Melanocyte of skin (primary cell): ENCODE results near the gene AJM1. TPM values are rescaled to one million over a fixed set of nuclear protein-coding genes. Genes with fewer than 3 reads are reported as not detected.

Experiments
- small RNA-seq, 2 donors: library from RNA; depleted of rRNA; stranded (forward); fragments of <200 nt; gene quantifications; one replicate each; pipeline ENCODE3, GENCODE V24; 2012
- total RNA-seq, 2 donors: library from RNA; depleted of rRNA; stranded (reverse); fragments of >200 nt; gene quantifications; 2 replicates each; pipeline ENCODE4 v1.2.3, GENCODE V29; 2012

Gene AJM1
- under 1 TPM; 0.33 to 0.34 TPM for total RNA-seq

DNA sequence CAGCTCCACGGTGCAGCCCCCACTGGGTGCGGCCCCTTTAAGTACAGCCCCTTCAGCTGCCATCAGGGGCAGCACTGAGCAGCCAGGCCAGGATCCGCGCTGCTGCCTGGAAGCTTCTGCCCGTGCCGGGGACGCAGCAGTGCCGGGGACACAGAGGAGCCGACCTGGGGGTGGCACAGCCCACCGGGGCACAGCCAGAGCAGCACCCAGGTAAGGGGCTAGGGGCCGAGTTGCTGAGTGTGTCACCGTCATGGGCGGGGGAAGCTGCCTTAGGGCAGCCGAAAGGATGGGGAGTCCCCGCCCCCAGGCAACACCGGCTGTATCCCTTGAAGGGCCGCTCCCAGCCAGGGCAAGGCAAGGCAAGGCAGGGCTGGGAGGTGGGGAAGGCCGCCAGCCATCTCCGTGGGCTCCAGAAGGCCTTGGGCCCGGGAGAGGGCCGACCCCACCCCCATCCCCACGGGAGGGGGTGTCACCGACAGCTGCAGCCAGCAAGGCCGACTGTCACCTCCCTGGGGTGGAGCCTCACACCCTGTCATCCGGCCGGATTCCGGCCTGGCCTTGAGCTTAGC lies at the start of gene AJM1:
Gene AJM1, plus strand, starts transcription at position 99 of the 569 bp plus-strand sequence. CDS start 1,937 bp downstream, outside the sequence.

DNA sequence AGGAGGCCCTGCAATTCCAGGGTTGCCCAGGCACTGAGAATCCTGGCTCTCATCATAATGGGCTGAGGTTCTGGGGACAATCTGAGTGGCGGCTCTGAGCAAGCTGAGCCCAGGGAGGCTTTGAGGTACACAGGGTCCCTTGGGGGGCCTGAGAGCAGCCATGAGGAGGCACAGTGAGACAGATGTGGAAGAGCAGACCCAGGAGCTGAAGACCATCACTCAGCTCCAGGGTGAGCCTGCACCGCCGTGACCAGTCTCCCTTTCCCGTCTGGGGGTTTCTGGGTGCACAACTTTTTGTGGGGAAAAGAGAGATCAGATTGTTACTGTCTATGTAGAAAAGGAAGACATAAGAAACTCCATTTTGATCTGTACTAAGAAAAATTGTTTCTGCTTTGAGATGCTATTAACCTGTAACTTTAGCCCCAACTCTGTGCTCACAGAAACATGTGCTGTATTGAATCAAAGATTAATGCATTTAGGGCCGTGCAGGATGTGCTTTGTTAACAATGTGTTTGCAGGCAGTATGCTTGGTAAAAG lies 46.0 kb upstream of the AJM1 start, which contains the start of gene CCDC183:
Gene CCDC183, plus strand, starts transcription at position 101 of the 537 bp plus-strand sequence. Its CDS starts 60 bp downstream, at position 161.

DNA sequence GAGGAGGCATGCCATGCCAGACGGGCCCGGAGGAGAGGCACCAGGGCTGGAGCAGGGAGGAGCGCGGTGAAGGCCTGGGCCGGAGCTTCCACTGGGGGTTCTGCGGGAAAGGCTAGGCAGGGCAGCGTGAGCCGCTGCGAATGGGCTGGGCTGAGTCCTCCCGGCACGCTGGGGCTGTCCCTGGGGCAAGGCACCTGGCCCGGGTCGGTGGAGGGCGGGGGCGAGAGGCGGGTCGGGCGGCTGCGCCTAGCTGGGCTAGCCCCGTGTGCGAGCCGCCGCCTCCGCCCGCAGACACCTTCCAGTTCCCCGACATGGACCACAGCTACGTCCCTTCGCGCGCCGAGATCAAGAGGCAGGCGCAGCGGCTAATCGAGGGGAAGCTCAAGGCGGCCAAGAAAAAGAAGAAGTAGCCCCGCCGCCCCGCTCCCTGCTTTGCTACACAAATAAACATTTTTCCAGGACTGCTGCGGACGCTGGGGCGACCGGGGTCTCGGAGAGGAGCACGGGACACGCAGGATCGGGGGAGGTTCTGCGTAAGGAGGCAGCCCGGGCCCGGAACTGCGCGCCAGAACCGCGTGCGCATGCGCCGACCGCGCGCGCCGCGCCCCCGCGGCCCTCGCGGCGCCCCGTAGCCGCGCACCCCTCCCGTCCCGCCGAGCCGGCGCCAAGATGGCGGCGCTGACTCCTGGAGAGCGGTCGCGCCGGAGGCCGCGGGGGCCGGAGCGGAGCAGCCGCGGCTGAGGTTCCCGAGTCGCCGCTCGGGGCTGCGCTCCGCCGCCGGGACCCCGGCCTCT lies 34.8 kb upstream of the AJM1 start, which contains the start of gene RABL6:
Gene RABL6, plus strand, starts transcription at position 668 of the 794 bp plus-strand sequence. CDS start 249 bp downstream, outside the sequence.

DNA sequence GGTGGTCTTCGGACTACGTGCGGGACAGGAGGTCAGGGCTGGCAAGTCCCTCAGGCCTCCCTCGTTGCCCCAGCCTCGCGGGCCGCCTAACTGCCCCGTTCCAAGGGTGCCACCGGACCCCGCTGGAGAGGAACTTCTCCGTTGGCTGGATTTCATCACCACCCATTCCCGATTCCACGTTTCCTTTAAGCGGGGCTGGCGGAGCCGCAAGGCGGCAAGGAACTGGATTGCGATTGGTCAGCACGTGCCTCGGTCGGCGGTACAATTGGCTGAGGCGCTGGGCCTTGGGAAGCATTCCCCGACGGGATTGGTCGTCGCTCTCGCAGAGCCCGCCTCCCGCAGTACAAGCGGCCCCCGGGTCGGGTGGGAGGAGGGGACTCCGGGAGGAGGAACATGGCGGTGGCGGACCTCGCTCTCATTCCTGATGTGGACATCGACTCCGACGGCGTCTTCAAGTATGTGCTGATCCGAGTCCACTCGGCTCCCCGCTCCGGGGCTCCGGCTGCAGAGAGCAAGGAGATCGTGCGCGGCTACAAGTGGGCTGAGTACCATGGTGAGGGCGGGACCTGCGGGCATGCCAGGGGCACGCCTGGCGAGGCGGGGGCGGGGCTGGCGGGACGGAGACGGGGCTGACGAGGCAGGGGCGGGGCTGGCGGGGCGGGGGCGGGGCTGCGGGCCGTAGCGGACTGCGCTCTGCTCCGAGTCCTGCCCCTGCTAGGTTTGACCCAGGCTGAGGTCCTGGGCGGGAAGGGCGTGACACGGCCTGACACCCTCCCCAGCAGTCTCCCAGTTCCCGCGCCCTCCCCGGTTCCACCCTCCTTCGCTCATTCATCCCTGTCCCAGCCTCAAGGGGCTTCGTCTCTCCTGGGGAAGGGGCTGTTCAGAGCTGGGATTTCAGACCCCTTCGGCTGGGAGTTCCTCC lies 7.0 kb downstream of the AJM1 start, which contains the start of gene PHPT1:
Gene PHPT1, plus strand, starts transcription at position 372 of the 922 bp plus-strand sequence. Its CDS starts 22 bp downstream, at position 394.

DNA sequence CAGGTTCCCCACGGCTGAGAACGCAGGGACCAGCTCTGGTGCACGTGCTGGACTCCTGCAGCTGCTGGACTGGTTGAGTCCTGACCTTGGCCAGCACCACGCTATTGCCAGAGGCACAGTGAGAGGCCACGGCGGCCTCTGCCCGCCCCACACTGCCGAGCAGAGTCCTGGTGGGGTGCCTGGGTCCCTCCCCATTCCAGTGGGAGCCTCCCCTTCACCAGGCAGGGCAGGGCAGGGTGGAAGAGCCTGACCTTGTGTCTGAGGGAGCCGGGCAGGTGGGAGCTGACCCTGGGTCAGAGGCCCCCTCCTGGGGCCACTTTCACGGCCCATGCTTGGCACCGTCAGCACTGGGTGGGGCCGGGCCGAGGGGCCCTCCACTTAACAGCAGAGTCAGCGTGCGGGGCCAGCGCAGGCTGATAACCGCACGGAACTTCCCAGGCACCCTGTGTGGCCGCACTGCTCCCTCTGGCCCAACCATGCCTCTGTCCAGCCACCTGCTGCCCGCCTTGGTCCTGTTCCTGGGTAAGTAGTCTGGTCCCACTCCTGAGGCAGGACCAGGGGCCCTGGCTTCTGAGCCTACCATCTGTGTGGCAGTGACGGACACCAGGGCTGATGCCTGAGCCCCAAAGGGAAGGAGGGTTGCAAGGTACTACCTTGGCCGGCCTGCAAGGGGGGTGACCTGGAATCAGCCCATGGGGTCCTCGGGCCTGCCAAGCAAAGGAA lies 9.8 kb downstream of the AJM1 start, which contains the start of gene MAMDC4:
Gene MAMDC4, plus strand, starts transcription at position 406 of the 723 bp plus-strand sequence. Its CDS starts 71 bp downstream, at position 477.

DNA sequence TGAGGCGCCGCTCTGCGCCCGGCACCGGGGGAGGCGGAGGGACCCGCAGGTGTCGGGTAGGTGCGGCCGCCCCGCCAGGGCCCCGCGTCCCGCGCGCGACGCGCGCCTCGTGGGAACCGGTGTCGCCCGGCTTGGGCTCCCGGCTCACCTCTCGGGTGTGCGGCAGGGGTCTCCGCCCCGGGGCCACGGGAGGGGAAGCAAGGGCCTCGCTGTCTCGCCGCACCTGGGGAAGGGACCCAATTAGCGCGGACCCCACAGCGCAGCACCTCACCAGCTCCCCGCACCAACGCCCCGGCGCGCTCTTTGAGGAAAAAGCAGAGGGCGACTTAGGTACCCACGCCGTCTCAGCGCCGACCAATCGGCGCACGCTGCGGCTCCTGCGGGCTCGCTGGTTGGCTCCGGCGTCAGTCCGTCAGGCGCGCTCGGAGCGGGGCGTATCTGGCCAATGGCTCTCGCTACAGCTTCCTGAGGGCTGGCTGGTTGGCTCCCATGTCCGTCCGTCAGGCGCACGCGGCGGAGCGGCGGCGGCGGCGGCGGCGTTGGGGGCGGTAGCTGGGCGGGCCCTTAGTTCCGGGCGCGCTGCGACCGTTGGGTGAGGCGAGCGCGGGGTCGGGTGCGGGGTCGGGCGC lies 43.8 kb downstream of the AJM1 start, which contains the start of gene TRAF2:
Gene TRAF2, plus strand, starts transcription at position 567 of the 629 bp plus-strand sequence. CDS start 12,225 bp downstream, outside the sequence.

Small RNA genes within 50 kb of the gene (small RNA-seq; reads per million reads assigned to genes)
- gene AL355987.2 (0 reads per million in 2 donors), gene MIR4292 (0 reads per million in 2 donors), gene MIR4479 (0.23 to 0.47 reads per million in 2 donors)

Other genes starting within 250 kb of the AJM1 start
- gene EGFL7, start 179.6 kb upstream of the AJM1 start, total RNA-seq: 10 to 100 TPM in 1 of 2 donors, 1 to 10 TPM in 1; 5.9 to 18.3 TPM
- gene AGPAT2, start 155.0 kb upstream of the AJM1 start, total RNA-seq: 10 to 100 TPM; 48.2 to 67.3 TPM
- gene DIPK1B, start 129.9 kb upstream of the AJM1 start, total RNA-seq: 10 to 100 TPM in 1 of 2 donors, 1 to 10 TPM in 1; 8.6 to 11.7 TPM
- gene LCN10, start 99.5 kb upstream of the AJM1 start, total RNA-seq: not detected
- gene LCN6, start 94.0 kb upstream of the AJM1 start, total RNA-seq: not detected
- not detected for gene LCN8, start 84.2 kb upstream of the AJM1 start, total RNA-seq
- not detected for gene LCN15, start 78.0 kb upstream of the AJM1 start, total RNA-seq
- 10 to 100 TPM; 42.3 to 55.4 TPM for gene TMEM141, start 51.1 kb upstream of the AJM1 start, total RNA-seq
- gene CCDC183, start 46.1 kb upstream of the AJM1 start, total RNA-seq: under 1 TPM; 0.67 to 0.69 TPM
- gene RABL6, start 34.5 kb upstream of the AJM1 start, total RNA-seq: 100 to 1,000 TPM in 1 of 2 donors, 10 to 100 TPM in 1; 84.3 to 100 TPM
- 10 to 100 TPM; 40.0 to 51.6 TPM for gene PHPT1, start 6.9 kb downstream of the AJM1 start, total RNA-seq
- gene MAMDC4, start 9.9 kb downstream of the AJM1 start, total RNA-seq: under 1 TPM; 0.67 to 0.69 TPM
- 100 to 1,000 TPM; 181 to 217 TPM for gene EDF1, start 23.8 kb downstream of the AJM1 start, total RNA-seq
- gene TRAF2, start 44.0 kb downstream of the AJM1 start, total RNA-seq: 10 to 100 TPM; 18.9 to 27.3 TPM
- 100 to 1,000 TPM; 140 to 142 TPM for gene FBXW5, start 102.3 kb downstream of the AJM1 start, total RNA-seq
- under 1 TPM in 1 of 2 donors, not detected in 1; under 0.01 TPM for gene C8G, start 102.8 kb downstream of the AJM1 start, total RNA-seq
- not detected for gene LCN12, start 109.8 kb downstream of the AJM1 start, total RNA-seq
- not detected for gene PTGDS, start 135.0 kb downstream of the AJM1 start, total RNA-seq
- not detected for gene LCNL1, start 140.5 kb downstream of the AJM1 start, total RNA-seq
- 10 to 100 TPM; 15.1 to 20.6 TPM for gene PAXX, start 149.9 kb downstream of the AJM1 start, total RNA-seq
- gene CLIC3, start 154.1 kb downstream of the AJM1 start, total RNA-seq: not detected
- gene ABCA2, start 185.8 kb downstream of the AJM1 start, total RNA-seq: 10 to 100 TPM in 1 of 2 donors, 1 to 10 TPM in 1; 6.0 to 15.5 TPM
- not detected for gene FUT7, start 189.6 kb downstream of the AJM1 start, total RNA-seq
- 1 to 10 TPM; 4.8 to 5.7 TPM for gene NPDC1, start 203.7 kb downstream of the AJM1 start, total RNA-seq
- not detected for gene ENTPD2, start 211.6 kb downstream of the AJM1 start, total RNA-seq
- 10 to 100 TPM in 1 of 2 donors, 1 to 10 TPM in 1; 5.5 to 12.0 TPM for gene SAPCD2, start 228.1 kb downstream of the AJM1 start, total RNA-seq
- 10 to 100 TPM; 27.0 to 34.4 TPM for gene UAP1L1, start 235.0 kb downstream of the AJM1 start, total RNA-seq
- 10 to 100 TPM; 44.3 to 55.7 TPM for gene MAN1B1, start 244.5 kb downstream of the AJM1 start, total RNA-seq